Activated CD4-positive, alpha-beta T cell treated with anti-CD3 and anti-CD28 coated beads, Interleukin-2, amount 50 U/mL, for 4 hours (primary cell): ENCODE data around the gene SPATA6.
"Not testable (repeated sequence)": the region's sequence is repeated elsewhere in the genome, so short reads cannot be mapped to it uniquely, and the experiment has no call there.

Experiments
- DNase-seq, 2 experiments: peaks; one replicate each; pipeline ENCODE4 v3.0.0-alpha.2; 2020

SPATA6 gene

GRCh38 chr1:48450505-48450904 is 21.5 kb downstream of the SPATA6 start:
- no peak for DNase-seq

DNA sequence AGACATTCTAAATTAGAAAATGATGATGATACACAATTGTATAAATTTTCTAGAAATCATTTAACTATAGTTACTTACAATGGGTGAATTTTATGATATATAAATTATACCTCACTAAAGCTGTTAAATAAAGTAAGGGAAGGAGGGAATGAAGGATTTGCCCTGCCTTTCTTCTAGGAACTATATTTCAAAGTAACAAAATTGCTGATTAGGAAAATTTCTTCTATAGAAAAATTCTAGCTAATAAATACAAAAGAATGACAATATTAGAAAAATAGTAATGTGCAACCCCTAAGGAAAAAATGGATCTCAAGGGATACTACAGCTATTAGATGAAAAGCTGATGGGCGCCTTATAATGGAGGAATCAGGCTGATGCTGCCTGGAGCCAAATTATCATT is 23.1 kb downstream of the SPATA6 start:
- DNase-seq = no peak

DNA sequence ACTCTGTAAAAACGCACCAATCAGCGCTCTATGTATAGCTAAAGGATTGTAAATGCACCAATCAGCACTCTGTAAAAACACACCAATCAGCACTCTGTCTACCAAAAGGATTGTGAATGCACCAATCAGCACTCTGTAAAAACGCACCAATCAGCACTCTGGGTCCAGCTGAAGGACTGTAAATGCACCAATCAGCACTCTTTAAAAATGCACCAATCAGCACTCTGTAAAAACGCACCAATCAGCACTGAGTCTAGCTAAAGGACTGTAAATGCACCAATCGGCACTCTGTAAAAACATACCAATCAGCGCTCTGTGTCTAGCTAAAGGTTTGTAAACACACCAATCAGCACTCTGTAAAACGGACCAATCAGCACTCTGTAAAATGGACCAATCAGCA is 27.8 kb downstream of the SPATA6 start:
- not testable (repeated sequence) for DNase-seq

DNA sequence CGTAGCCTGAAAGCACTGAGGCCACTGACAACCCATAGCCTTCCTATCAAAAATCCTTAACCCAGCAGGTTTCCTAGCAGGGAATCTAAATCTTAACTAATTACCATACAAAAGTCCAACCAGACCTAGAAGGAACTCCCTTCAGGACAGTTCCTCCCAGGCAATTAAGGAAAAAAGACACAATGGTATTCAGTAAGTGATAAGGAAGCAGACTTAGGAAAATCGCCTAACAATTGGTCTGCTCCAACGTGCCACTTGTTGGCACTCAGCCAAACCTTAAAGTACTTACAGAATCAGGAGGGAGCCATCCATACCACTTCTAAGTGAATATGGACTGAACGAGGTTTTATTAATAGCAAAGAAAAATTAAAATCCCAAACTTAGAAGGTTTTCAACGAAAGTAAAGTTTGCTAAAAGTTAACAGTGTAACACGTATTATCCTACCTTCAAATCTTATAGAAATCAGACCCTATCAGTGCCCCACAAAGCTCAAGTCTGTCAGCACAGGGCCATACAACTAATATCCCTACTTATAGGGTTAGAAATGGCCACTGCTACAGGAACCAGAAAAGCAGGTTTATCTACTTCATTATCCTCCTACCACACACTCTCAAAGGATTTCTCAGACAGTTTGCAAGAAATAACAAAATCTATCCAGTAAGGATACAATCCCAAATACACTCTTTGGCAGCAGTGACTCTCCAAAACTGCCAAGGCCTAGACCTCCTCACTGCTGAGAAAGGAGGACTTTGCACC is 29.0 kb downstream of the SPATA6 start:
- no peak for DNase-seq

GRCh38 chr1:48440786-48441185 is 31.2 kb downstream of the SPATA6 start:
- not testable (repeated sequence) for DNase-seq

DNA sequence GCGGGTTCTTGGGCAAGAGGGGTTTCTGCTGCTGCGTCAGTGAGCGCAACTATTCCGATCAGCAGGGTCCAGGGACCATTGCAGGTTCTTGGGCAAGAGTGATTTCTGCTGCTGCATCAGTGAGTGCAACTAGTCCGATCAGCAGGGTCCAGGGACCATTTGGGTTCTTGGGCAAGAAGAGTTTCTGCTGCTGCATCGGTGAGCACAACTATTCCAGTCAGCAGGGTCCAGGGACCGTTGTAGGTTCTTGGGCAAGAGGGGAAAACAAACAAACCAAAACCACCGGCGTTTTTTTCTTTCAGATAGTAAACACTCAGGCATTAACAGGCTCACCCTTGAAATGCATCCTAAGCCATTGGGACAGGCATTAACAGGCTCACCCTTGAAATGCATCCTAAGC is 32.6 kb downstream of the SPATA6 start:
- no peak for DNase-seq

GRCh38 chr1:48437379-48437778 is 34.6 kb downstream of the SPATA6 start:
- DNase-seq = not testable (repeated sequence)

GRCh38 chr1:48435312-48436002 is 36.5 kb downstream of the SPATA6 start:
- not testable (repeated sequence) for DNase-seq

GRCh38 chr1:48430832-48431231 is 41.2 kb downstream of the SPATA6 start:
- no peak for DNase-seq

DNA sequence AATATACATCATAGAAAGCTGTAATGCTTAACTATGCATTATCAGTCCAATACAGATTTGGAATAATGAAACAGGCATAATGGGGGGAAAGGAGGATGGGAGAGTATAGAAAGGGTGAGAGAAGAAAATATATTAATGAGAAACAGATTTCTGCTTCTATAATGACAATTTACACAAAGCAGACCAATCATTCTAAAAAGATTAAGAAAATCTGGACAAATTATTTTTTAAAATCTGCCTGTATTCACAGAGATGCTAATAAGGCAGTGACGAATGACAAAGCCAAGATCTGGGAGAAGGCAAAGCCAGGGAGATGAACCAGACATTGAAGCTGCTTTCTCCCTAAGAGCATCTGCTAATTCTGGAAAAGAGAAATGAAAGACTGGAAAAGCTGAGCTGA is 50.0 kb downstream of the SPATA6 start:
- no peak for DNase-seq

DNA sequence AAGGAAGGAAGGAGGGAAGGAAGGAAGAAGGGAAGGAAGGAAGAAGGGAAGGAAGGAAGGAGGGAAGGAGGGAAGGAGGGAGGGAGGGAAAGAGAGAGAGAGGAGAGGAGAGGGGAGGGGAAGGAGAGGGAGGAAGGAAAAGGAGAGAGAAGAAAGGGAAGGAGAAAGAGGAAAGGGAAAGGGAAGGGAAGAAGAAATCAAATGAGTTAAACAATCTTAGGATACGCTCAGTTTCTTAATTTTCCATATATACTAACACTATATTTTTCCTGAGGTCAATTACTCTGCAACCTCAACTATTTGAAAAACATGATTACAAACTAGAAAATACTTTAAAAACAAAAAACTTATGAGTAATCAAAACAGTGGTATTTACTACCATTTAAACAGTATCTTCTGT is 53.3 kb downstream of the SPATA6 start:
- no peak for DNase-seq

- no peak for DNase-seq
Observed at GRCh38 chr1:48415050-48415449, 57.0 kb downstream of the SPATA6 start.

DNA sequence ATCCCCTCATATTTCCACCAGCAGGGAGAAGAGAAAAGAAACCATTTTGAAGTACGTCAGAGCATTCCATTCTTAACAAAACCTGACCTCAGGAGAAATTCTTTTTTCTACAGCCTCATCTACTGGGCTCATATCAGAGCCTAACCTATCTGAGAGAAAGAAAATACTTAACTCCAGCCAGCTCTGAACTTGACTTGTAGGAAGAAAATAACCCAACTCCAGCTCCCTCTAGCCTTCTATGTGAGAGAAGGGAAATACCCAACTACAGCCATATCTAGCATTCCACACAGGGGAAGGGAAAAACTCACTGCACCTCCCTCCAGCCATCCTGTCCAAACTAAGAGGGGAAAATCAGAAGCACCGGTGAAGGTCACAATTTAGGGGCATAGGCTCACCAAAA is 57.7 kb downstream of the SPATA6 start:
- no peak for DNase-seq

- DNase-seq = no peak
Observed at GRCh38 chr1:48405940-48406339, 66.1 kb downstream of the SPATA6 start.

DNA sequence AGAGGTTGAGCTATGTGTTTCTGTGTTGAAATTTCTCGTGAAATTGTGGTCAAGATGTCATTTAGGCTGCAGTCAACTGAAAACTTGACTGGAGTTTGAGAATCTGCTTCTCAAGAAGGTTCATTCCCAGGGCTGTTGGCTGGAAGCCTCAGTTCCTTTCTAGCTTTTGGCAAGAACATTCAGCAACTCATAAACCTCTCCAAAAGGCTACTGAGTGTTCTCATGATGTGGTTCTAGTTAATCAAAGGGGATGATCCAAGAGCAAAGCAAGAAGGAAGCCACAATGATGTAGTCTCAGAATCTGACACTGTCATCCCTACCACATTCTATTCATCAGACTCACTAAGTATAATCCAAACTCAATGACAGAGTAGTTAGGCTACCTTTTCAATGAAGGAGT is 66.6 kb downstream of the SPATA6 start:
- no peak for DNase-seq

DNA sequence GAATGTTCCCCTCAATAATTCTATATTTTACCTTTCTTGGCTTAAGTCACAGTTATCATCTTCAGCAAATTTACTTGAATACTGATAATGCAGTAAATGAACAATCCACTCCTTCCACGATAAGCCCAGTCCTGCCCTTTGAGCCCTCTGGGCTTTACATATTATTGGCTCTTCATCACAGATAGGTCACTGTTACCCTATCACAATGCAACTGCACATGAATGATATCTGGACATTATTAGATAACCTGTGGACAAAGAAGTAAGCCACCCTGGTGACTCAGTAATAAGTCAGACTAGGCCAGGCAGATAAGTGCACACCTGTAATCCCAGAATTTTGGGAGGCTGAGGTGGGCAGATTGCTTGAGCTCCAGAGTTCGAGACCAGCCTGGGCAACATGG is 69.4 kb downstream of the SPATA6 start:
- no peak for DNase-seq

- DNase-seq = no peak
Observed at GRCh38 chr1:48396208-48396607, 75.8 kb downstream of the SPATA6 start.

DNA sequence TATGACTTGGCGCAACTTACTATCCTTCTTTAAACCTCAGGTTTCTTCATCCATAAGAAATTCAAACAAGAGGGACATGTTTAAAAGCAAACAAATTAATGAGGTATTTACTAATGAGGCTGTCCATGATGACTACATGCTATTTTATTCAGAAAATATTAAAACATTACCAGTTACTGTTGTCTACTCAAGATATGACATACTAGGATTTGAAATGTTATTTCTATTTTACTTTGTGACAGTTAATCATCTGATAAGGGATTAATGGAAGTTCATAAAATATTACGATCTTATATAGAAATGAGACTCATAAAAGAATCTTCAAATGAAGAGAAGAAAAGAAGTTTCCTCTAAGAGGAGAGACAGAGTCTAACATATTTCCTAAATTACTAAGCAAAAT is 80.1 kb downstream of the SPATA6 start:
- DNase-seq = no peak

- DNase-seq = no peak
Observed at GRCh38 chr1:48387409-48387808, 84.6 kb downstream of the SPATA6 start.

- no peak for DNase-seq
Observed at GRCh38 chr1:48374785-48375184, 97.2 kb downstream of the SPATA6 start.

DNA sequence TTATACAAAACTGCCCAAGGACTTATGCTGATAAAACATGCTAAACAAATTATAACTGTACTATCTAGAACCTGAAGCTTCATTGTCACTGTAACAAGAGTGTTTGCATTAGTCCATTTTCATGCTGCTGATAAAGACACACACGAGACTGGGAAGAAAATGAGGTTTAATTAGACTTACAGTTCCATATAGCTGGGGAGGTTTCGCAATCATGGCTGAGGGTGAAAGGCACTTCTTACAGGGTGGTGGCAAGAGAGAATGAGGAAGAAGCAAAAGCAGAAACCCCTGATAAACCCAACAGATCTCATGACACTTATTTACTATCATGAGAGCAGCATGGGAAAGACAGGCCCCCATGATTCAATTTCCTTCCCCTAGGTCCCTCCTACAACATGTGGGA is 100.4 kb downstream of the SPATA6 start:
- no peak for DNase-seq

DNA sequence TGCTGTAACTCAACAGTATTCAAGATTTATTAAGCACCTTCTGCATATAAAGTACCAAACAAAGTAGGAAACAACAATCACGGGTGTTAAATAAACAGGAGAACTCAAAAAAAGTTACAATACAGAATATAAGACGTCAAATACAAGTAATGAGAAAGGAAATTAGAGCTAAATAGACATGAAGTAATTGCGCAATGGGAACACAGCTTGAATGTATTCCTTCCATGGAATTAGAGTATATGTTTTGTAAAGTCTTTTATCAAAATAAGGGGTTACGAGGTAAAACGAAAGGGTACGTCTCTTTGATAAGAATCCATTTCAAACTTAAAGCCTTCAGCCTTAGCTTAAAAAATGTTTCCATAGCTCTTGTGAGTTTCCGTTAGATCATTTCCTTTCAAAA is 109.1 kb downstream of the SPATA6 start:
- DNase-seq = no peak

DNA sequence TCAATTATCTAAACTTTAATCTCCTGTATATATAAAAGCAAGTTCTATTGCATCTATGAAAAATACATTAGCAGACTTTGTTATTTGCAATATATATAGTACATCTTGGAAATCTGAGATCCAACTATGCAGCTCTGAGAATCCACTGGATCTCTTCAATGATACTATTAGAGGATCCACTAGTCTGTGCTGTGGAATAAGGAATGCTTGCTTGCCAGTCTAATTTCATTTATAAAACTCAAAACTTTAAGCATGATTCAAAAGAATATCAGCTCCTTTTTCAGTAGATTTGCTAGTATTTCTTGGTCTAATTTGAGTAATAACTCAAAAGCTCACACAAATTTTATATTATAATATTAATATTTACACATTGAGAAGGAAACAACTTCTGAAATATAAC is 115.1 kb downstream of the SPATA6 start:
- DNase-seq = no peak

DNA sequence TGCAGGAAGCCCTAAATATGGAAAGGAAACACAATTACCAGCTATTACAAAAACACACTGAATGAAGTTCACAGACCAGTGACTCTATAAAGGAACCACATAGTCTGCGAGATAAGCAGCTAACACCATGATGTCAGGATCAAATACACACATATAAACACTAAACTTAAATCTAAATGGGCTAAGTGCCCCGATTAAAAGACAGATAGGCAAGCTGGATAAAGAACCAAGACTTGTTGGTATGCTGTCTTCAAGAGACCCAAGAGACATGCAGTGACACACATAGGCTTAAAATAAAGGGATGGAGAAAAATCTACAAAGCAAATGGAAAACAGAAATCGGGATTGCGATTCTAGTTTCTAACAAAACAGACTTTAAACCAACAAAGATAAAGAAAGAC is 127.6 kb downstream of the SPATA6 start:
- DNase-seq = no peak

GRCh38 chr1:48341221-48341620 is 130.8 kb downstream of the SPATA6 start:
- no peak for DNase-seq
